GM19043 (cell line): Measurements from ENCODE around the gene KCNMA1.

Experiments
- ATAC-seq: cut with Tn5 transposase; IDR thresholded peaks from one replicate; pipeline ENCODE4 v1.9.1; 2021; ENCODE audit warnings: low read depth; ENCODE audit not compliant: unreplicated experiment

KCNMA1 gene

DNA sequence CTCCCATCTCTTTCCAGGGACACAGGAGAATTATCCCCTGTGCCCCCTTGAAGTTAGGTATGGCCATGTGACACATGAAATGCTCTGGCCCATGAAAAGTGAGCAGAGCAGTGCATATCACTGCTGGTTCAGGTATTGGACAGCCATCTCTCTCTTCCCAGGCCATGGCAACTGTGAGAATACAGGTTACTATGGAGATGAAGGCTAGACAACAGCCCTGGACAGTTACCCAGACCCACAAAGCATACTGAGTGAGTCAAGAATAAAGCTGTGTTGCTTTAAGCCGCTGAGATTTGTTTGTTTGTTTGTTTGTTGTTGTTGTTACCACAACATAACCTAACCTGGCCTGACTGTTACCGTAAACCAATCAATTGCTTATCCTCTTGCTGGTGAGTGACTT lies 722.3 kb downstream of the KCNMA1 start:
- no peak for ATAC-seq

DNA sequence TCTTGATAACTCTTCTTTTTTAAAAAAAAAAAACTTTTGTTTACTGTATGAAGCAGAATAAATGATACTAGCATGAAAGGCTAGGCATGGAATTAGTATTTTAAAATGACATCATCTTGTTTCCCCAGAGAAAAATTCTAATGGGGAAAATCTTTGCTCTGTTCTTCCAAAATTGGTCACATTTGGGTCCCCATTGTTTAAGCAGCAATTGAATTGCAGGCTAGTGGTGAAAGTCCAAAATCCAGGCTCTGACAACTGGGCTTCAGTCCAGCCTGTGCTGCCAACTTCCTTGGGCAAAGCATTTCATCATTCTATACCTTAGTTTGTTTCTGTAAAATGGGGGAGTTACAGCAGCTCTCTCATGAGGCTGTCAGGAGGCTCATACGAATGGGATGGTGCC lies 726.4 kb downstream of the KCNMA1 start:
- no peak for ATAC-seq

- ATAC-seq = no peak
Observed at GRCh38 chr10:76910184-76910962, 727.2 kb downstream of the KCNMA1 start.

DNA sequence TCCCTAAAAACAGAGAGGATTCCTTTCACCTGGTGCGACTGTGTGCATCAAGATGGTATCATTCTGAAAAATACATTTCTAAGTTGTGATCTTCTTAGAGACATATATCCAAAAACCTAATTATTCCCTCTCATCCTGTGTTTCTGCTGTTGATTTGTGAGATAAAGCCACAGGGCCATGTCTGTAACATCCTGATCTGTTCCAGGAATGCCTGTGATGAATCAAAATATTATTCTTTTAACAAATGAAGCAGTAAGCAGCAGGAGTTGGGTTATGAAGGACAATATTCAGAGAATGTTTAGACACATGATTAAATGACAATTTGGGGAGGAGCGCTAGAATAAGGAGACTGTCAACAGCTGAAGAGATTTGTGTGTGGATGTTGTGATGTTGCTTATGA lies 731.4 kb downstream of the KCNMA1 start:
- no peak for ATAC-seq

GRCh38 chr10:76905251-76905650 lies 732.4 kb downstream of the KCNMA1 start:
- no peak for ATAC-seq

- ATAC-seq = no peak
Observed at GRCh38 chr10:76903387-76903945, 734.1 kb downstream of the KCNMA1 start.

DNA sequence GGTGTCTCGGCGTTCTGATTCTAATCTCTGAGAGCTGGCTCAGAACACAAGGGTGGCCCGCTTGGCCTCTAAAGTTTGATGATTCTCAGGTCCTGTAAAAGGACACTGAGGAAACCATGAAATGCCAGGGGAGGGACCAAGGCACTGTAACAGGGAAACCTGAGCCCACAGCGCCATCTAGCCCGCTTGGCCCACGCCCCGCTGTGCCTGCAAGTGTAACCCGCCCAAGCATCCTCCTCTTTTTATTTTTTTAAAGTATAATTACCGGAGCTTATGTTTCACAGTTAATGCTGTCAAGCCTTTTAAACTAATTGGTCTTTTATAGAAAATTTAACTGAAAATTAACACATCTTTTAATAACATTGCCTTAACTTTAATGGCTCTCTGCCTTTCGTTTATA lies 734.7 kb downstream of the KCNMA1 start:
- ATAC-seq = no peak

- no peak for ATAC-seq
Observed at GRCh38 chr10:76901701-76902100, 735.9 kb downstream of the KCNMA1 start.

- ATAC-seq = no peak
Observed at GRCh38 chr10:76899490-76899889, 738.1 kb downstream of the KCNMA1 start.

DNA sequence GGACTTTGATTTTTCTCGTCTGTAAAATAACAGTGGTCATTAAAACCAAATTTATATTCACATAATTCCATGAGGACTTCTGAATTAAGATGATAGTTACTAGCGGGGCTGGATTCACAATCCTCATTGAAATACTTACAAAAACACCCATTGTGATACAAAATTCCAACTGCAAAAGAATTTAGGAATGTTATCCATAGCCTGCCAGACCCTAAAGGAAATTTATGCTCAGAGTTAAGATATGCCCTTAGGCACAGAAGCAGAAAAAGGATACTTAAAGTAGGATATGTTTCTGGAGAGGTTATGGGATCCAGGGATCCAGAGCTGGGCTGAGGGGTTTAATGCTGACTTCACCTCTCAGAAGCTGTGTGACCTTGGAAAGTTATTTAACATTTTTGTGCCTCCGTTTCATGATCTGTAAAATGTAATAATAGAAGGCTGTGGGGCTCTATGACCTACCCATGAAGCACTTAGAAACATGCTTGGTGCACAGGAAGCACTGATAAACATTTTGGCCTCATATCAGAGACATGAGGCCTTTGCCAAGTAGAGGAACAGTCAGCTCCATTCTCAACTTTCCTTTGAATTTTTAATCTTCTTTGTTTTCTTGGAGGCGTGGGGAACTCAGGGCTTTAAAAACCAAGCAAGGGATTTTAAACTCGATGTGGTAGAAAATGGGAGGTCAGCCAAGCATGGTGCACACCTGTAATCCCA lies 744.7 kb downstream of the KCNMA1 start:
- ATAC-seq = no peak

DNA sequence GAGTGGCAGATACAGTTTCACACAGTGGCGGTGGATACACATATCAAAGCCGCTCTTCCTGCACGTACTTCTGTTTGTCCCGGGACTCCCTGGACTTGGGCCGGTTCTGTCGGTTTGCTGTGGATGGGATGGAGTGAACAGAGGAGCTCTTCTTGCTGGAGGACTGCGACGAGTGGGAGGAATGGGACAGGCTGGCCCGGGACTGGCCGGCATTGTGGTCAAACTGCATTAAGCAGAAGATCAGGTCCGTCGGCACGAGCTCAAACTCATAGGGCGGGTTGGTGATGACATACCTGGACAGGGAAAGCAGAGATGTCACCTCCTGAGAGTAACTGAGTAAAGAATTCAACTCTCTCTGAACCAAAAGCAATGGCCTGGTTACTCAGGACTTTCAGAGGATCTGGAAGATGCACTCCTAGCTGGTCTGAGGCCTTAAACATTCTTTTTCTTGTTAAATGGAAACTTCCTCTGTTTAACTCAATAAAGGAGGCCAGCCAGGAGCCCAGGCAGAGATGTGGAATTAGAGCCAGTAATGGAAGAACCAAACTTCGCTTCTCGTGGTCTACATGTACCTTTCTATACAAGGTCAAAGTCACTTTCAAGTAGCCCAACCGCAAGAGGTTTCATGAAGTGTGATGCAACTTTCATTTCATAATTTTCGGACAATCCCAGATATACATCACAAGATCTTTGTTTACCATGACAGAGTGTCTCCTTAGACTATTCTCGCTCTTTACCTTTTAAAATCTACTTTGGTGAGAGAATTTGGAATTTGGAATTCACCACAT lies 750.2 kb downstream of the KCNMA1 start:
- ATAC-seq = no peak

DNA sequence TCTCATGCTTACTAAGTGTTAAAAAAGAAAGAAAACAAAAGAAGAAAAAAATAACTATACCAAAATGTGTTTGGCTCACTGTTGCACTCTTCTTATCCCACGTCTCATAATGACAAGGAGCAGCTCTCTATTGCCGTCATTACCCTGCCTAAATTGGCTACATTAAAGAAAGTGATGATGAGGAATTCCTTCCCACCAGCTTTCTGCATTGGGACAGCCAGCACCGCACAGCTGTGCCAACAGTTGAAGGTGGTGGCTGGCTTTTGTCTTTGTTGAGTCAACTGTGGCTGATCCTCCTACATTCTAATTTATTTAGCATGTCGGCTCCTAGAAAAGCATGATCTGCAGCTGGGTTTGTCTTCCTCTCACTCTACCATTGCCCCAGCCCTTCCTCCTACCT lies 751.8 kb downstream of the KCNMA1 start:
- no peak for ATAC-seq

GRCh38 chr10:76884673-76885275 lies 752.8 kb downstream of the KCNMA1 start:
- ATAC-seq = no peak

GRCh38 chr10:76883596-76883995 lies 754.0 kb downstream of the KCNMA1 start:
- no peak for ATAC-seq

DNA sequence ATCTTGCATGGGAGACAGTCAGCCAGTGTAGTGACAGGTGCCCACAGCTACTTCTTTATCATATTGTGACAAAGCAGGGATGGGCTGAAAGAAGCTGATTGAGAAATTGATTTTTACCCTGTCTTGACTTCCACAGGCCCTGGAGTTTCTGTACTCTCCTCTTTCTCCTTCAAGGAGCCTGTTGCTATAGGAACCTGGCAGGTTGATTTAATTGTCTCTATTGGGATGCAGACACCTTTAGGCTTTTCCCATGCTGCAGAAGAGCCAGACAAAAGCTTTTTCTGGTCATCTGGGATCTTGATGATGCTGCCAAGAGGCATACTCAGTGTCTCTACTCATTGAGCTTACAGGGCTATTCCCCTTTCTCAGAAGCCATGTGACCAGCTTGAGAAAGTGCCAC lies 754.8 kb downstream of the KCNMA1 start:
- ATAC-seq = no peak

GRCh38 chr10:76882245-76882644 lies 755.4 kb downstream of the KCNMA1 start:
- no peak for ATAC-seq

GRCh38 chr10:76881477-76882220 lies 756.0 kb downstream of the KCNMA1 start:
- no peak for ATAC-seq

DNA sequence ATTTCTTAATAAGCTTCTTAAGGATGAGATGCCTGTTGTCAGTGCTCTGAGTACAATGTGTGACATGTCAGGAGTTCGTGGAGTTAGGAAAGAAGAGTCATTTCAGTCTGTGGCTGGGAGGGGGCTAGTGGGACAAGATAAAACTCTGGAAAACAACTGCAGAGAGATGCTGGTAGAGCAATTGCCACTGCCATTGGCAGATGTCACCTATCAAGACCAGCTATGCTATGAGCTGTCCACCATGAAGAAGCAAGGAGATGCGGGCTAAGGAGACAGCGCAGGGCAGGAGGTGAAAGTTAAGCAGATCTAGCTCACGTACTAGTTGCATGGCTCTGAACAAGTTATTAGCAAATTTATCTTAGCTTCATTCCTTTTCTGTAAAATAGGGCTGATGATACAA lies 756.7 kb downstream of the KCNMA1 start:
- no peak for ATAC-seq

DNA sequence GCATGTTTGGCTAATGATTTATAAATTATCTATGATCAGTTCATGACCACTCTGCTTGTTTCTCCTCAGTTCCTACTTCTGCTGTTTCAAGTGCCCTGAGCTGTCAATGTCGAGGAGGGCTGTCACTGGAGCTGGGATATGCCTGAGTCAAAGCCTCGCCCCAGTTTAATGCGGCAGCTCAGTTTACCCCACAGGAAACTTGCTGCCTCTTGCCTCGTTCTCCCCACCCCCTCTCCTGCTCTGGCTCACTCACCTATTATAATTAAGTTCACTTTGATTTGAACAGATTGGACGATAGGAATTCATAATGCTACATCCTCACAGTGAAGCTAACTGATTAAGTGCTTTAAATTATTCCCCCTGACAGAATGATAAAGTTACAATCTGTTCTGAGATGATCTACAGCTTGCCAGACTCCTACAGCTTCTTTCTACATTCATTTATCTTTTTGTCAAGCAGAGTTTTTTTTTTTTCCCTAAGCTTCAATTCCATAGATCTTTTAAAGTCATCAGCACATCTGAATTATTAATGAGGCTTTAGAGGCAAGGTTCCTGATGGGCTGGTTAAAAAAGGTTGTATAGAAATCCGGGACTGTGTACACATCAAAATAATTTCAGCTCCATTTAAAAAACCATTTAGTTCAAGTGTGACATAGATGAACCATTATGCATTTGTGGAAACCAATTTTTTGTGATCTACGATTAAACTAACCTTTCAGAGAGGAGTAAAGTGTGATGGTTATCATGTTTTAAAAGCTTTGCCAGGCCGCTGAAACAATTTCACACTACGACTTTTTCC lies 758.3 kb downstream of the KCNMA1 start:
- ATAC-seq = no peak
